H1 (cell line): ENCODE results near the gene POLE. TPM values are rescaled to one million over a fixed set of nuclear protein-coding genes. Genes with fewer than 3 reads are reported as not detected.
A peak's percentile ranks its signal among the peaks of the same experiment; 100 is the strongest.

ENCODE experiments used
- CTCF ChIA-PET: fragments of 300-600 bp; sonication (Branson Sonifier 250); formaldehyde crosslinking; loops from one replicate; lab custom pipeline; 2021; ENCODE audit not compliant: partially characterized antibody; lab: Charles Lee
- POLR2A ChIA-PET: fragments of 300-600 bp; sonication (Branson Sonifier 250); formaldehyde crosslinking; loops from one replicate; lab custom pipeline; 2021; ENCODE audit warnings: inconsistent platforms; ENCODE audit not compliant: partially characterized antibody; lab: Charles Lee
- DNase-seq, 2 experiments: peaks; one replicate each; pipeline versions ENCODE4 v3.0.0 to v3.0.0-alpha.2; 2010 to 2022; ENCODE audit warnings: low spot score in 2 of 2, low read depth in 1 of 2, mixed read lengths in 1 of 2
- FAIRE-seq: peaks from 2 replicates; lab custom pipeline; 2011; peaks lifted over from hg19 to GRCh38; lab: Jason Lieb, UNC
- H2AFZ ChIP-seq: 2 replicates; pipeline ENCODE4 v1.8.1; 2012; ENCODE audit warnings: low read length, inconsistent platforms
- H2AK5ac ChIP-seq: 2 replicates; pipeline ENCODE4 v1.6.1; 2013; ENCODE audit warnings: low read depth, low read length
- H2BK120ac ChIP-seq: replicated peaks from 2 replicates; pipeline ENCODE3; 2013; ENCODE audit warnings: low read depth, low read length, inconsistent platforms
- H2BK12ac ChIP-seq: 2 replicates; pipeline ENCODE4 v1.6.1; 2013; ENCODE audit warnings: low read depth, low read length
- H2BK15ac ChIP-seq: 2 replicates; pipeline ENCODE4 v1.6.1; 2013; ENCODE audit warnings: low read length
- H2BK20ac ChIP-seq: 2 replicates; pipeline ENCODE4 v1.6.1; 2013; ENCODE audit warnings: low read length
- H2BK5ac ChIP-seq: 2 replicates; pipeline ENCODE4 v1.6.1; 2013; ENCODE audit warnings: low read depth, low read length
- H3K14ac ChIP-seq: 2 replicates; pipeline ENCODE4 v1.6.1; 2013; ENCODE audit warnings: inconsistent platforms; ENCODE audit not compliant: insufficient read length
- H3K18ac ChIP-seq: 2 replicates; pipeline ENCODE4 v1.6.1; 2013; ENCODE audit warnings: low read length; ENCODE audit errors: extremely low read depth
- H3K23ac ChIP-seq: 2 replicates; pipeline ENCODE4 v1.6.1; 2013; ENCODE audit warnings: inconsistent platforms; ENCODE audit not compliant: insufficient read length
- H3K23me2 ChIP-seq: 2 replicates; pipeline ENCODE4 v1.6.1; 2013; ENCODE audit warnings: low read depth, low read length
- H3K27ac ChIP-seq: 2 replicates; pipeline ENCODE4 v1.6.1; 2011; ENCODE audit warnings: low read depth, low read length, inconsistent platforms
- H3K27me3 ChIP-seq, 4 experiments: replicated peaks in 1 of 4; 1 replicate in 1 of 4; 2 replicates in 3 of 4; pipeline versions ENCODE4 v1.6.1 to v1.8.1; 2011 to 2013; ENCODE audit warnings: low read length in 3 of 4, mild to moderate bottlenecking in 3 of 4, inconsistent platforms in 2 of 4, mixed read lengths in 2 of 4, moderate library complexity in 1 of 4; ENCODE audit not compliant: control insufficient read depth in 3 of 4, insufficient read depth in 3 of 4; ENCODE audit errors: extremely low read depth in 1 of 4
- H3K36me3 ChIP-seq, 4 experiments: 2 replicates each; pipeline versions ENCODE4 v1.6.1 to v1.8.1; 2011 to 2013; ENCODE audit warnings: mild to moderate bottlenecking in 4 of 4, low read length in 3 of 4, moderate library complexity in 2 of 4, control low read depth in 1 of 4, inconsistent platforms in 1 of 4; ENCODE audit not compliant: insufficient read depth in 4 of 4, control insufficient read depth in 2 of 4
- H3K4ac ChIP-seq: replicated peaks from 2 replicates; pipeline ENCODE3; 2013; ENCODE audit warnings: low read length, low read depth, mixed read lengths, inconsistent platforms; ENCODE audit not compliant: insufficient read length
- H3K4me1 ChIP-seq, 4 experiments: replicated peaks in 1 of 4; 1 replicate in 1 of 4; 2 replicates in 3 of 4; pipeline versions ENCODE4 v1.6.1 to v1.8.1; 2011 to 2013; ENCODE audit warnings: low read length in 3 of 4, inconsistent platforms in 2 of 4, mixed read lengths in 1 of 4; ENCODE audit not compliant: insufficient read depth in 4 of 4, control insufficient read depth in 3 of 4
- H3K4me2 ChIP-seq, 2 experiments: 2 replicates each; pipeline versions ENCODE4 v1.6.1 to v1.8.1; 2011 to 2013; ENCODE audit warnings: low read depth in 2 of 2, low read length in 2 of 2, control low read depth in 1 of 2, inconsistent platforms in 1 of 2, mild to moderate bottlenecking in 1 of 2; ENCODE audit not compliant: insufficient read depth in 1 of 2
- H3K4me3 ChIP-seq, 4 experiments: fragments of 200-600, 300-600 bp in 1 of 4; sonication (generic), shearing (Covaris generic), sonication (Bioruptor Twin) in 1 of 4; 2 replicates each; pipeline versions ENCODE4 v1.5.1 to v1.8.1; 2011 to 2016; ENCODE audit warnings: low read length in 4 of 4, low read depth in 3 of 4, control low read depth in 2 of 4, inconsistent platforms in 2 of 4, mild to moderate bottlenecking in 2 of 4, mixed read lengths in 1 of 4, moderate library complexity in 1 of 4; ENCODE audit not compliant: insufficient read depth in 2 of 4; ENCODE audit errors: extremely low read depth in 1 of 4
- H3K56ac ChIP-seq: replicated peaks from 2 replicates; pipeline ENCODE3; 2013; ENCODE audit warnings: low read depth, mild to moderate bottlenecking, mixed read lengths, low read length, inconsistent platforms; ENCODE audit not compliant: insufficient read length
- H3K79me1 ChIP-seq: 2 replicates; pipeline ENCODE4 v1.6.1; 2013; ENCODE audit warnings: low read depth, low read length, control low read depth
- H3K79me2 ChIP-seq, 2 experiments: 2 replicates each; pipeline versions ENCODE4 v1.6.1 to v1.8.1; 2012 to 2013; ENCODE audit warnings: low read length in 2 of 2, mild to moderate bottlenecking in 2 of 2, inconsistent platforms in 1 of 2; ENCODE audit not compliant: insufficient read depth in 2 of 2, control insufficient read depth in 1 of 2
- H3K9ac ChIP-seq, 4 experiments: replicated peaks in 1 of 4; 1 replicate in 1 of 4; 2 replicates in 3 of 4; pipeline versions ENCODE4 v1.6.1 to v1.8.1; 2011 to 2013; ENCODE audit warnings: low read depth in 3 of 4, low read length in 3 of 4, control low read depth in 2 of 4, mild to moderate bottlenecking in 2 of 4, moderate library complexity in 2 of 4, inconsistent platforms in 1 of 4; ENCODE audit errors: extremely low read depth in 1 of 4
- H3K9me3 ChIP-seq, 2 experiments: 2 replicates each; pipeline versions ENCODE4 v1.6.1 to v1.8.1; 2012 to 2013; ENCODE audit warnings: mild to moderate bottlenecking in 2 of 2, moderate library complexity in 2 of 2, control low read depth in 1 of 2, inconsistent platforms in 1 of 2, low read depth in 1 of 2, low read length in 1 of 2, mixed read lengths in 1 of 2; ENCODE audit not compliant: insufficient read depth in 2 of 2
- H4K20me1 ChIP-seq, 2 experiments: replicated peaks in 1 of 2; 2 replicates each; pipeline versions ENCODE3 to v1.8.1; 2011 to 2013; ENCODE audit warnings: inconsistent platforms in 2 of 2, low read length in 2 of 2, mild to moderate bottlenecking in 1 of 2; ENCODE audit not compliant: insufficient read depth in 2 of 2, control insufficient read depth in 1 of 2
- H4K5ac ChIP-seq: 2 replicates; pipeline ENCODE4 v1.6.1; 2013; ENCODE audit warnings: low read length, low read depth, mixed read lengths, inconsistent platforms; ENCODE audit not compliant: insufficient read length
- H4K8ac ChIP-seq: 2 replicates; pipeline ENCODE4 v1.8.0; 2013; ENCODE audit warnings: mild to moderate bottlenecking, moderate library complexity, low read length, inconsistent platforms; ENCODE audit not compliant: insufficient read depth; ENCODE audit errors: extremely low read depth
- H4K91ac ChIP-seq: replicated peaks from 2 replicates; pipeline ENCODE3; 2013; ENCODE audit warnings: low read length, mixed read lengths, inconsistent platforms; ENCODE audit not compliant: insufficient read length
- CBX5 ChIP-seq: fragments of 300-800, 300-1000 bp; sonication (generic); IDR thresholded peaks from 2 replicates; pipeline ENCODE4 v1.7.1; 2016; ENCODE audit warnings: antibody characterized with exemption, low read length, low read depth
- GABPA ChIP-seq: IDR thresholded peaks from 2 replicates; pipeline ENCODE4 v1.6.1; 2011; ENCODE audit warnings: mild to moderate bottlenecking, low read length, moderate library complexity, borderline replicate concordance; ENCODE audit not compliant: insufficient read depth
- HDAC6 ChIP-seq: IDR thresholded peaks from one replicate; pipeline ENCODE4 v1.7.1; 2012; ENCODE audit warnings: low read depth, mild to moderate bottlenecking, inconsistent platforms, low read length, moderate library complexity
- JUN ChIP-seq: IDR thresholded peaks from 2 replicates; pipeline ENCODE4 v1.6.1; 2011; ENCODE audit warnings: low read depth, mild to moderate bottlenecking, improper control_type of control experiment, low read length
- NANOG ChIP-seq: IDR thresholded peaks from 2 replicates; pipeline ENCODE4 v1.6.1; 2011; ENCODE audit warnings: low read length, low read depth, mild to moderate bottlenecking, inconsistent platforms; ENCODE audit not compliant: insufficient read depth, poor library complexity, severe bottlenecking
- RBBP5 ChIP-seq: IDR thresholded peaks from 2 replicates; pipeline ENCODE4 v1.7.1; 2012; ENCODE audit warnings: low read depth, mild to moderate bottlenecking, inconsistent platforms, low read length, moderate library complexity, borderline replicate concordance
- TBP ChIP-seq: IDR thresholded peaks from 2 replicates; pipeline ENCODE4 v1.6.1; 2011; ENCODE audit warnings: low read depth, low read length, improper control_type of control experiment
- WGBS, 2 experiments: shearing (Covaris generic) in 1 of 2; methylation state at CpG; one replicate each; pipeline versions ENCODE4 v1.1.6 to v1.1.7; 2013 to 2015; ENCODE audit warnings: low lambda C conversion rate in 2 of 2, mixed read lengths in 2 of 2, inconsistent platforms in 1 of 2, low coverage in 1 of 2, missing lambda C conversion rate in 1 of 2; ENCODE audit not compliant: insufficient replicate concordance in 2 of 2, insufficient coverage in 1 of 2, insufficient read length in 1 of 2; ENCODE audit errors: extremely low coverage in 1 of 2, missing lambda C conversion rate in 1 of 2; 5-methylcytosine and 5-hydroxymethylcytosine counted together
- polyA plus RNA-seq, 7 experiments: library from polyadenylated mRNA; depleted of rRNA in 3 of 7; stranded (reverse) in 5 of 7; unstranded in 2 of 7; fragments of >200 nt in 5 of 7; fragments of 200-250 nt in 2 of 7; gene quantifications; 1 replicate in 5 of 7; 2 replicates in 1 of 7; 4 replicates in 1 of 7; pipeline versions ENCODE4 v1.2.1 to v1.2.3, GENCODE V29; 2011 to 2013; ENCODE audit warnings: missing spikeins in 2 of 7, mixed read lengths in 2 of 7
- total RNA-seq: library from RNA; stranded (reverse); fragmentation: NEBNext Ultra II Directional; extraction: Animal tissue kit (Norgen Biotek cat#: 25700); gene quantifications from 2 replicates; pipeline ENCODE4 v1.2.1, GENCODE V29; 2021
- TF ChIP-seq, protein P1 (sequence below): IDR thresholded peaks from 2 replicates; pipeline ENCODE4 v1.6.1; 2011; ENCODE audit warnings: low read length, improper control_type of control experiment
- TF ChIP-seq, protein P2 (sequence below): IDR thresholded peaks from 2 replicates; pipeline ENCODE4 v1.6.1; 2012; ENCODE audit warnings: inconsistent platforms
- TF ChIP-seq, protein P3 (sequence below): IDR thresholded peaks from 2 replicates; pipeline ENCODE4 v1.6.1; 2012; ENCODE audit warnings: low read length, inconsistent platforms

The POLE gene
- total and polyA plus RNA-seq, 2 of the 8 experiments (the other 6 are each of a cell fraction or from before 2014, with no cell fraction given) = 59.7 to 115 TPM

DNA sequence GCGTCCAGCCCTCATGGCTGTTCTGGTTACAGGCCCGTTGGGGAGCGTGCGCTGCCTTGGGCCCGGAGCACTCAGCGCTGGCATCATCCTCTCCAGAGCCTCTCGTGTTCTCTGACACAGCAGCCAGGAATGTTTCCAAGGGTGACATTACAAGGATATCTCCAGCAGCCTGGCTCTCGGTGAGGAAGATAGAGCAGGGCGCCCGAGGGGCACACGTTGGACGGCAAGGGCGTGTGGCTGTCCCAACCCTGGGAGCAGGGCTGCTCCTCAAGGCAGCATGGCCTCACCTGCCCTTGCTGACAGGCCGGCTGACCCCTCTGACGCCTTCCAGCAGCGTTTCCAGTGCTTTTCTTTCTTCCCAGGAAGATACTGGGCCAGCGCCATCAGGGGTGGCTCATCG, 91.1 kb downstream of the POLE start:
- 86% methylated on average over 18 of the region's 18 CpGs; no CpG with 5 or more reads in 1 of the 2 experiments for WGBS, 2 experiments
- CTCF ChIA-PET = interaction anchor here (0.9 to 2.8 kb wide), 8 partner anchors 12 to 182 kb away, joined by 3 to 13 read pairs (median 5); no protein-coding TSS in a partner anchor
- H4K91ac ChIP-seq = no peak overlapping the region
- TF ChIP-seq, protein P1, sequence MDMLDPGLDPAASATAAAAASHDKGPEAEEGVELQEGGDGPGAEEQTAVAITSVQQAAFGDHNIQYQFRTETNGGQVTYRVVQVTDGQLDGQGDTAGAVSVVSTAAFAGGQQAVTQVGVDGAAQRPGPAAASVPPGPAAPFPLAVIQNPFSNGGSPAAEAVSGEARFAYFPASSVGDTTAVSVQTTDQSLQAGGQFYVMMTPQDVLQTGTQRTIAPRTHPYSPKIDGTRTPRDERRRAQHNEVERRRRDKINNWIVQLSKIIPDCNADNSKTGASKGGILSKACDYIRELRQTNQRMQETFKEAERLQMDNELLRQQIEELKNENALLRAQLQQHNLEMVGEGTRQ = no peak
- TF ChIP-seq NANOG = no peak
- TF ChIP-seq, protein P2, sequence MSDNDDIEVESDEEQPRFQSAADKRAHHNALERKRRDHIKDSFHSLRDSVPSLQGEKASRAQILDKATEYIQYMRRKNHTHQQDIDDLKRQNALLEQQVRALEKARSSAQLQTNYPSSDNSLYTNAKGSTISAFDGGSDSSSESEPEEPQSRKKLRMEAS = no peak
- TF ChIP-seq JUN = no peak
- no peak for TF ChIP-seq HDAC6
- TF ChIP-seq RBBP5 = no peak
- no peak for TF ChIP-seq TBP
- TF ChIP-seq, protein P3, sequence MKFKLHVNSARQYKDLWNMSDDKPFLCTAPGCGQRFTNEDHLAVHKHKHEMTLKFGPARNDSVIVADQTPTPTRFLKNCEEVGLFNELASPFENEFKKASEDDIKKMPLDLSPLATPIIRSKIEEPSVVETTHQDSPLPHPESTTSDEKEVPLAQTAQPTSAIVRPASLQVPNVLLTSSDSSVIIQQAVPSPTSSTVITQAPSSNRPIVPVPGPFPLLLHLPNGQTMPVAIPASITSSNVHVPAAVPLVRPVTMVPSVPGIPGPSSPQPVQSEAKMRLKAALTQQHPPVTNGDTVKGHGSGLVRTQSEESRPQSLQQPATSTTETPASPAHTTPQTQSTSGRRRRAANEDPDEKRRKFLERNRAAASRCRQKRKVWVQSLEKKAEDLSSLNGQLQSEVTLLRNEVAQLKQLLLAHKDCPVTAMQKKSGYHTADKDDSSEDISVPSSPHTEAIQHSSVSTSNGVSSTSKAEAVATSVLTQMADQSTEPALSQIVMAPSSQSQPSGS = no peak
- TF ChIP-seq GABPA = no peak
- TF ChIP-seq CBX5 = no peak

More for the DNA sequence above, 91.1 kb downstream of the POLE start:
- Histone ChIP-seq H3K23ac (no peak overlapping the region), H3K36me3 (no peaks in the 10 kb centered on the region), H3K4me2 (no peak overlapping the region), H3K79me1 (no peaks in the 10 kb centered on the region), H3K14ac (no peak overlapping the region), H3K27me3 (peaks cover 17 to 57% (median 53%) of the 10 kb centered on the region in 4 experiments), H2AFZ (no peak overlapping the region), H3K4me1 (peaks cover 0 to 6% (median 2%) of the 10 kb centered on the region in 4 experiments; a peak in 3 of 7 replicates), H2BK12ac (no peak overlapping the region), H3K27ac (no peak overlapping the region), H3K56ac (no peak overlapping the region), H3K9me3 (peaks cover 0 to 6% of the 10 kb centered on the region in 2 experiments; a peak in 1 of 4 replicates), H3K79me2 (no peaks in the 10 kb centered on the region), H2BK5ac (no peak overlapping the region), H2BK20ac (no peak overlapping the region), H2BK120ac (no peak overlapping the region), H2BK15ac (no peak overlapping the region), H4K8ac (peak overlapping the region; percentile 28; the same call in 1 of the 2 replicates), H4K20me1 (peaks cover 0 to 6% of the 10 kb centered on the region in 2 experiments), H3K9ac (no peak overlapping the region), H4K5ac (no peak overlapping the region), H2AK5ac (no peak overlapping the region), H3K18ac (no peak overlapping the region), H3K23me2 (peaks cover 4% of the 10 kb centered on the region; the same call in 1 of the 2 replicates), H3K4ac (no peak overlapping the region), H3K4me3 (no peak overlapping the region)
- POLR2A ChIA-PET = interaction anchor here (1.0 to 3.3 kb wide), 4 partner anchors 14 to 36 kb away, joined by 3 to 20 read pairs (median 4); no protein-coding TSS in a partner anchor
- no peak for DNase-seq
- no peak for FAIRE-seq
